Upper lobe of left lung (tissue), 6 donors: ENCODE data around the gene SLC6A18. TPM values are rescaled to one million over a fixed set of nuclear protein-coding genes. Genes with fewer than 3 reads are reported as not detected.
A peak's percentile ranks its signal among the peaks of the same experiment; 100 is the strongest.
"Not testable (repeated sequence)": the region's sequence is repeated elsewhere in the genome, so short reads cannot be mapped to it uniquely, and the experiment has no call there.

Experiments used
- ATAC-seq, 2 donors: fragments of 200-7000 bp; cut with Tn5 transposase; one replicate each; pipeline ENCODE4 v1.9.1; 2022; ENCODE audit warnings: mild to moderate bottlenecking in 2 of 2, moderate library complexity in 2 of 2; ENCODE audit not compliant: low FRiP score in 2 of 2
- DNase-seq, 2 donors: peaks; one replicate each; pipeline ENCODE4 v3.0.0-alpha.2; 2019 to 2020
- H3K27ac ChIP-seq, 4 donors: fragments of 200-600 bp; sonication (generic); one replicate each; pipeline ENCODE4 v1.5.1; 2016 to 2019
- H3K27me3 ChIP-seq, 4 donors: fragments of 200-600 bp; sonication (generic); one replicate each; pipeline ENCODE4 v1.5.1; 2017 to 2019
- H3K36me3 ChIP-seq, 4 donors: fragments of 200-600 bp; sonication (generic); one replicate each; pipeline ENCODE4 v1.5.1; 2016 to 2019
- H3K4me1 ChIP-seq, 4 donors: fragments of 200-600 bp; sonication (generic); one replicate each; pipeline ENCODE4 v1.5.1; 2018 to 2019
- H3K4me3 ChIP-seq, 4 donors: fragments of 200-600 bp; sonication (generic); one replicate each; pipeline ENCODE4 v1.5.1; 2017 to 2019; ENCODE audit warnings: mild to moderate bottlenecking in 2 of 4, moderate library complexity in 1 of 4
- H3K9me3 ChIP-seq, 4 donors: fragments of 200-600 bp; sonication (generic); one replicate each; pipeline ENCODE4 v1.5.1; 2018 to 2019
- EP300 ChIP-seq, 4 donors: sonication (generic); formaldehyde crosslinking; IDR thresholded peaks; one replicate each; pipeline ENCODE4 v1.5.1; 2017; ENCODE audit warnings: antibody characterized with exemption in 4 of 4, control low read depth in 2 of 4
- POLR2A ChIP-seq, 4 donors: fragments of 450-650 bp; IDR thresholded peaks; one replicate each; pipeline ENCODE4 v1.5.1; 2016 to 2017; ENCODE audit warnings: antibody characterized with exemption in 4 of 4, mild to moderate bottlenecking in 2 of 4
- POLR2AphosphoS5 ChIP-seq, 2 donors: sonication (generic); formaldehyde crosslinking; IDR thresholded peaks; one replicate each; pipeline ENCODE4 v1.5.1; 2017; ENCODE audit warnings: antibody characterized with exemption in 2 of 2
- WGBS, 2 donors: methylation state at CpG; one replicate each; pipeline ENCODE4 v1.1.5; 2017 to 2018; 5-methylcytosine and 5-hydroxymethylcytosine counted together
- total RNA-seq, 6 donors: library from RNA; depleted of rRNA in 4 of 6; stranded (reverse); fragments of >200 nt in 4 of 6; gene quantifications; one replicate each; pipeline versions ENCODE4 v1.1.0 to v1.2.1, GENCODE V29; 2016 to 2021
- TF ChIP-seq, protein P1 (sequence below), 6 experiments: fragments of 450-650 bp in 4 of 6; fragments of 200-600 bp in 2 of 6; sonication (generic) in 2 of 6; IDR thresholded peaks; one replicate each; pipeline ENCODE4 v1.5.1; 2016 to 2019; ENCODE audit warnings: antibody characterized with exemption in 6 of 6
- donor health status: DM: no; HTN: no; CAD: no; lungs with moderate emphysema.
- donor health status: DM: no; HTN: yes; CAD: no; lungs with severe emphysema.

SLC6A18 gene
- total RNA-seq, 6 donors from 2014 or later: not detected

DNA sequence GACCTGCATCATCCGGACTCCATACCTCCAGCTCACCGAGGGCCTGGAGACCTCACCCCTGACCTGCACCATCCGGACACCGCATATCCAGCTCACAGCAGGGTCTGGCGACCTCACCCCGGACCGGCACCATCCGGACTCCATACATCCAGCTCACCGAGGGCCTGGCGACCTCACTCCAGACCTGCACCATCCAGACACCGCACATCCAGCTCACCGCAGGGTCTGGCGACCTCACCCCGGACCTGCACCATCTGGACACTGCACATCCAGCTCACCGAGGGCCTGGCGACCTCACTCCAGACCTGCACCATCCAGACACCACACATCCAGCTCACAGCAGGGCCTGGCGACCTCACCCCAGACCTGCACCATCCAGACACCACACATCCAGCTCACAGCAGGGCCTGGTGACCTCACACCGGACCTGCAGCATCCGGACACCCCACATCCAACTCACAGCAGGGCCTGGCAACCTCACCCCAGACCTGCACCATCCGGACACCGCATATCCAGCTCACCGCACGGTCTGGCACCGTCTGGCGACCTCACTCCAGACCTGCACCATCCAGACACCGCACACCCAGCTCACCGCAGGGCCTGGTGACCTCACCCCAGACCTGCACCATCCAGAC is 59.3 kb downstream of the SLC6A18 start:
- not testable (repeated sequence) for H3K9me3 ChIP-seq, H3K27ac ChIP-seq, H3K4me3 ChIP-seq, H3K27me3 ChIP-seq, H3K36me3 ChIP-seq, ATAC-seq, H3K4me1 ChIP-seq
- peak in 1 of 2 donors; percentile 66 for DNase-seq
- WGBS, 2 donors: 85 to 87% methylated on average over 27 of the region's 27 CpGs

DNA sequence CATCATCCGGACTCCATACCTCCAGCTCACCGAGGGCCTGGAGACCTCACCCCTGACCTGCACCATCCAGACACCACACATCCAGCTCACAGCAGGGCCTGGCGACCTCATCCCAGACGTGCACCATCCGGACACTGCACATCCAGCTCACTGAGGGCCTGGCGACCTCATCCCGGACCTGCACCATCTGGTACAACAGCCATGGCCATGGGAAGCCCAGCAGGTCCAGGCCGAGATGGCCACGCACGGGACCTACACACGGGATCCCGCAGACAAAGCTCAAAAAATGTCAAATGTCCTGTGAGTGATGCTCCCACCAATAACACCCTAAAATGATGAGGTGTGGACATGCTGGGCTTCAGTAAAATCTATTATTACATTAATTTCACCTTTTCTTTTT is 60.0 kb downstream of the SLC6A18 start:
- H3K4me3 ChIP-seq: no peak overlapping the region
- H3K4me1 ChIP-seq: no peaks in the 10 kb centered on the region
- WGBS, 2 donors: 87 to 90% methylated on average over 8 to 12 of the region's 12 CpGs
- H3K9me3 ChIP-seq: no peaks in the 10 kb centered on the region
- TF ChIP-seq, protein P1, sequence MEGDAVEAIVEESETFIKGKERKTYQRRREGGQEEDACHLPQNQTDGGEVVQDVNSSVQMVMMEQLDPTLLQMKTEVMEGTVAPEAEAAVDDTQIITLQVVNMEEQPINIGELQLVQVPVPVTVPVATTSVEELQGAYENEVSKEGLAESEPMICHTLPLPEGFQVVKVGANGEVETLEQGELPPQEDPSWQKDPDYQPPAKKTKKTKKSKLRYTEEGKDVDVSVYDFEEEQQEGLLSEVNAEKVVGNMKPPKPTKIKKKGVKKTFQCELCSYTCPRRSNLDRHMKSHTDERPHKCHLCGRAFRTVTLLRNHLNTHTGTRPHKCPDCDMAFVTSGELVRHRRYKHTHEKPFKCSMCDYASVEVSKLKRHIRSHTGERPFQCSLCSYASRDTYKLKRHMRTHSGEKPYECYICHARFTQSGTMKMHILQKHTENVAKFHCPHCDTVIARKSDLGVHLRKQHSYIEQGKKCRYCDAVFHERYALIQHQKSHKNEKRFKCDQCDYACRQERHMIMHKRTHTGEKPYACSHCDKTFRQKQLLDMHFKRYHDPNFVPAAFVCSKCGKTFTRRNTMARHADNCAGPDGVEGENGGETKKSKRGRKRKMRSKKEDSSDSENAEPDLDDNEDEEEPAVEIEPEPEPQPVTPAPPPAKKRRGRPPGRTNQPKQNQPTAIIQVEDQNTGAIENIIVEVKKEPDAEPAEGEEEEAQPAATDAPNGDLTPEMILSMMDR (IDR thresholded peaks at IDR 0.05): no peak
- TF ChIP-seq POLR2AphosphoS5 (IDR thresholded peaks at IDR 0.05) (no peak), POLR2A (IDR thresholded peaks at IDR 0.05) (no peak), EP300 (IDR thresholded peaks at IDR 0.05) (no peak)
- no peaks in the 10 kb centered on the region for H3K27me3 ChIP-seq
- no peaks in the 10 kb centered on the region for H3K36me3 ChIP-seq
- DNase-seq: peak in 1 of 2 donors; percentile 39
- no peak for ATAC-seq
- H3K27ac ChIP-seq: no peak overlapping the region

GRCh38 chr5:1285883-1286291 is 60.7 kb downstream of the SLC6A18 start:
- Histone ChIP-seq H3K4me3 (no peak overlapping the region), H3K4me1 (no peaks in the 10 kb centered on the region), H3K36me3 (no peaks in the 10 kb centered on the region), H3K27me3 (no peaks in the 10 kb centered on the region), H3K9me3 (no peaks in the 10 kb centered on the region), H3K27ac (no peak overlapping the region)
- DNase-seq (peak in 1 of 2 donors; percentile 60), ATAC-seq (no peak)
- 92 to 94% methylated on average over 25 of the region's 25 CpGs for WGBS, 2 donors
- no peak for TF ChIP-seq EP300 (IDR thresholded peaks at IDR 0.05)
- TF ChIP-seq, protein P1 (IDR thresholded peaks at IDR 0.05): no peak
- TF ChIP-seq POLR2AphosphoS5 (IDR thresholded peaks at IDR 0.05): no peak
- no peak for TF ChIP-seq POLR2A (IDR thresholded peaks at IDR 0.05)

DNA sequence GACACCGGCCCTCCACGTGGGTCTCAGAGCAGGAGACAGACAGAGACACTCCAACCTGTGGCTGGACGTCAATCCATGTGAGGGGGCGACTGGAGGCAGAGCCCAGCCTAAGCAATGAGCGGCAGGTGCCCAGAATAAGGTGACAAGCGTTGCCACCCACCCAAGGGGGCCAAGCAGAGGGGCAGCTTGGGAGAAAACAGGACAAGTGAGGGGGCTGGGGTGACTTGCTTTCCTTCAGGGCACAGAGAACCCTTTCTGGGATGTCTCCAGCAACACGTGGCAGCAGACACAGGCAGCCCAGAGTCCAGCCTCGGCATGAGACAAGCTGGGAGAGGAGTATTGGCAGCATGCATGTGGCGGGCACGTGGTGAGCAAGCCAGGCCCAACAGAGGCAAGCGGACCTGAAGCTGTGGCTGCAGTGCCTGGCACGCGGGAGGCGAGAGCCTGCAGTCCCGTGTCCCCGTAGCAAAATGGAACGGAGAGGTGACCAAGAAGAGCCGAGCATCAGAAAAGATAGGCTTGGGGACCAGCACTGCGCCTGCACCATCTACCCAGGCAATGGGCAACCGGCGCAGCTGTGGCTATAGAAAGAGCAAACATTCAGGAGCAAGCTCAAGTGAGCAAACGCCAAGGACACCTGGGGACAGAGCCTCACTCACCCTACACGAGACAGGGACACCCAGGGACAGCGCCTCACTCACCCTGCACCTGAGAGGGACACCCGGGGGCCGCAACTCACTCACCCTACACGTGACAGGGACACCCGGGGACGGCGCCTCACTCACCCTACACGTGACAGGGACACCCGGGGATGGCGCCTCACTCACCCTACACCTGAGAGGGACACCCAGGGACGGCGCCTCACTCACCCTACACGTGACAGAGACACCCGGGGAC is 63.5 kb downstream of the SLC6A18 start:
- TF ChIP-seq POLR2A (IDR thresholded peaks at IDR 0.05) (no peak), EP300 (IDR thresholded peaks at IDR 0.05) (no peak), POLR2AphosphoS5 (IDR thresholded peaks at IDR 0.05) (no peak)
- TF ChIP-seq, protein P1 (IDR thresholded peaks at IDR 0.05): no peak
- no peaks in the 10 kb centered on the region for H3K9me3 ChIP-seq
- peaks cover 0 to 9% (median 0%) of the 10 kb centered on the region in 4 donors for H3K27me3 ChIP-seq
- H3K36me3 ChIP-seq: no peaks in the 10 kb centered on the region
- WGBS, 2 donors: 92 to 93% methylated on average over 14 to 27 of the region's 37 CpGs
- H3K27ac ChIP-seq: no peak overlapping the region
- H3K4me1 ChIP-seq: no peaks in the 10 kb centered on the region
- H3K4me3 ChIP-seq: no peak overlapping the region
- no peak for ATAC-seq
- DNase-seq: peak in 1 of 2 donors; percentile 63

GRCh38 chr5:1289559-1289958 is 64.4 kb downstream of the SLC6A18 start:
- ATAC-seq: not testable (repeated sequence)
- WGBS, 2 donors: 96% methylated on average over 16 to 19 of the region's 32 CpGs

GRCh38 chr5:1290956-1291355 is 65.8 kb downstream of the SLC6A18 start:
- peaks cover 10 to 16% (median 11%) of the 10 kb centered on the region in 4 donors for H3K4me1 ChIP-seq
- H3K9me3 ChIP-seq, DNase-seq, H3K4me3 ChIP-seq, ATAC-seq, H3K27ac ChIP-seq, H3K36me3 ChIP-seq: not testable (repeated sequence)
- H3K27me3 ChIP-seq: peaks cover 0 to 29% (median 9%) of the 10 kb centered on the region in 4 donors
- WGBS, 2 donors: 76 to 87% methylated on average over 3 to 14 of the region's 24 CpGs

More at GRCh38 chr5:1289559-1289958, 64.4 kb downstream of the SLC6A18 start:
- not testable (repeated sequence) for H3K4me3 ChIP-seq, H3K4me1 ChIP-seq, H3K36me3 ChIP-seq, H3K27ac ChIP-seq, H3K9me3 ChIP-seq
- peaks cover 0 to 18% (median 4%) of the 10 kb centered on the region in 4 donors for H3K27me3 ChIP-seq
- peak in 1 of 2 donors; percentile 65 for DNase-seq
